HG02870 (cell line): ENCODE measurements around the gene SP110.

Experiments
- ATAC-seq: cut with Tn5 transposase; IDR thresholded peaks from one replicate; pipeline ENCODE4 v1.9.1; 2021; ENCODE audit warnings: mild to moderate bottlenecking, moderate library complexity; ENCODE audit not compliant: unreplicated experiment

The SP110 gene

GRCh38 chr2:230172852-230173251 is 46.9 kb downstream of the SP110 start:
- no peak for ATAC-seq

- no peak for ATAC-seq
Measured at GRCh38 chr2:230172156-230172555, 47.6 kb downstream of the SP110 start.

GRCh38 chr2:230170532-230170931 is 49.3 kb downstream of the SP110 start:
- ATAC-seq: no peak

GRCh38 chr2:230166557-230167170 is 53.1 kb downstream of the SP110 start:
- ATAC-seq: no peak

- no peak for ATAC-seq
Measured at GRCh38 chr2:230164139-230164538, 55.6 kb downstream of the SP110 start.

GRCh38 chr2:230162981-230163380 is 56.8 kb downstream of the SP110 start:
- ATAC-seq: no peak

- no peak for ATAC-seq
Measured at GRCh38 chr2:230161184-230161583, 58.6 kb downstream of the SP110 start.

GRCh38 chr2:230160112-230160660 is 59.6 kb downstream of the SP110 start:
- ATAC-seq: no peak

- no peak for ATAC-seq
Measured at GRCh38 chr2:230158468-230158867, 61.3 kb downstream of the SP110 start.

GRCh38 chr2:230156782-230157699 is 62.7 kb downstream of the SP110 start:
- ATAC-seq: no peak

GRCh38 chr2:230155359-230155758 is 64.4 kb downstream of the SP110 start:
- no peak for ATAC-seq

- ATAC-seq: no peak
Measured at GRCh38 chr2:230153390-230153976, 66.3 kb downstream of the SP110 start.

- ATAC-seq: no peak
Measured at GRCh38 chr2:230152334-230152733, 67.5 kb downstream of the SP110 start.

GRCh38 chr2:230144355-230144754 is 75.4 kb downstream of the SP110 start:
- ATAC-seq: no peak

- ATAC-seq: no peak
Measured at GRCh38 chr2:230140667-230141066, 79.1 kb downstream of the SP110 start.

GRCh38 chr2:230137902-230138539 is 81.8 kb downstream of the SP110 start:
- no peak for ATAC-seq

- ATAC-seq: no peak
Measured at GRCh38 chr2:230135130-230135525, 84.7 kb downstream of the SP110 start.

GRCh38 chr2:230134496-230135129 is 85.2 kb downstream of the SP110 start:
- ATAC-seq: no peak

GRCh38 chr2:230131366-230131765 is 88.4 kb downstream of the SP110 start:
- ATAC-seq: no peak

- no peak for ATAC-seq
Measured at GRCh38 chr2:230130668-230131364, 89.0 kb downstream of the SP110 start.
